ENCODE measurements around the gene ZNF8.

The ZNF8 gene

GRCh38 chr19:58265100-58265499 lies 13.7 kb upstream of the ZNF8 start:
- H3K4me1 ChIP-seq (ENCODE audit: control insufficient read depth in 1 of 2, insufficient read depth in 2 of 2, low read length in 2 of 2) = no peaks in the 10 kb centered on the region
- peak overlapping the region in 1 of 2 donors; percentile 28 for H3K4me3 ChIP-seq (ENCODE audit: low read depth in 1 of 2, low read length in 2 of 2)
- no peaks in the 10 kb centered on the region for H3K27me3 ChIP-seq (ENCODE audit: control insufficient read depth in 1 of 2, insufficient read depth in 2 of 2, low read length in 2 of 2)
- H3K9me3 ChIP-seq (ENCODE audit: control insufficient read depth in 1 of 2, low read length in 2 of 2) = peaks cover 76 to 80% of the 10 kb centered on the region in 2 donors
- no peak overlapping the region for H3K27ac ChIP-seq (ENCODE audit: low read depth, low read length)
- H3K9ac ChIP-seq (ENCODE audit: low read depth in 1 of 2, low read length in 2 of 2) = no peak overlapping the region
- H3K36me3 ChIP-seq (ENCODE audit: control insufficient read depth in 1 of 2, insufficient read depth in 2 of 2, low read length in 2 of 2) = peaks cover 36 to 40% of the 10 kb centered on the region in 2 donors

- H3K27me3 ChIP-seq (ENCODE audit: control insufficient read depth in 1 of 2, insufficient read depth in 2 of 2, low read length in 2 of 2) = no peaks in the 10 kb centered on the region
- H3K4me1 ChIP-seq (ENCODE audit: control insufficient read depth in 1 of 2, insufficient read depth in 2 of 2, low read length in 2 of 2) = no peaks in the 10 kb centered on the region
- H3K9me3 ChIP-seq (ENCODE audit: control insufficient read depth in 1 of 2, low read length in 2 of 2) = peaks cover 65 to 68% of the 10 kb centered on the region in 2 donors
- H3K27ac ChIP-seq (ENCODE audit: low read depth, low read length) = no peak overlapping the region
- H3K4me3 ChIP-seq (ENCODE audit: low read depth in 1 of 2, low read length in 2 of 2) = no peak overlapping the region
- H3K36me3 ChIP-seq (ENCODE audit: control insufficient read depth in 1 of 2, insufficient read depth in 2 of 2, low read length in 2 of 2) = peaks cover 13 to 15% of the 10 kb centered on the region in 2 donors
- no peak overlapping the region for H3K9ac ChIP-seq (ENCODE audit: low read depth in 1 of 2, low read length in 2 of 2)
These were observed 10.4 kb upstream of the ZNF8 start for GRCh38 chr19:58268344-58268743.

GRCh38 chr19:58274771-58275201 lies 4.0 kb upstream of the ZNF8 start:
- Histone ChIP-seq H3K36me3 (ENCODE audit: control insufficient read depth in 1 of 2, insufficient read depth in 2 of 2, low read length in 2 of 2) (peaks cover 4 to 9% of the 10 kb centered on the region in 2 donors), H3K9me3 (ENCODE audit: control insufficient read depth in 1 of 2, low read length in 2 of 2) (peaks cover 28 to 39% of the 10 kb centered on the region in 2 donors)

GRCh38 chr19:58275564-58275963 lies 3.2 kb upstream of the ZNF8 start:
- no peak overlapping the region for H3K9ac ChIP-seq (ENCODE audit: low read depth in 1 of 2, low read length in 2 of 2)
- peaks cover 4 to 9% of the 10 kb centered on the region in 2 donors for H3K36me3 ChIP-seq (ENCODE audit: control insufficient read depth in 1 of 2, insufficient read depth in 2 of 2, low read length in 2 of 2)
- no peak overlapping the region for H3K27ac ChIP-seq (ENCODE audit: low read depth, low read length)
- peaks cover 9 to 10% of the 10 kb centered on the region in 2 donors for H3K4me1 ChIP-seq (ENCODE audit: control insufficient read depth in 1 of 2, insufficient read depth in 2 of 2, low read length in 2 of 2)
- no peak overlapping the region for H3K4me3 ChIP-seq (ENCODE audit: low read depth in 1 of 2, low read length in 2 of 2)
- no peaks in the 10 kb centered on the region for H3K27me3 ChIP-seq (ENCODE audit: control insufficient read depth in 1 of 2, insufficient read depth in 2 of 2, low read length in 2 of 2)
- peaks cover 22 to 36% of the 10 kb centered on the region in 2 donors for H3K9me3 ChIP-seq (ENCODE audit: control insufficient read depth in 1 of 2, low read length in 2 of 2)

More at GRCh38 chr19:58274771-58275201, 4.0 kb upstream of the ZNF8 start:
- Histone ChIP-seq H3K4me1 (ENCODE audit: control insufficient read depth in 1 of 2, insufficient read depth in 2 of 2, low read length in 2 of 2) (peaks cover 6% of the 10 kb centered on the region in 2 donors), H3K4me3 (ENCODE audit: low read depth in 1 of 2, low read length in 2 of 2) (no peak overlapping the region), H3K9ac (ENCODE audit: low read depth in 1 of 2, low read length in 2 of 2) (no peak overlapping the region), H3K27ac (ENCODE audit: low read depth, low read length) (no peak overlapping the region), H3K27me3 (ENCODE audit: control insufficient read depth in 1 of 2, insufficient read depth in 2 of 2, low read length in 2 of 2) (no peaks in the 10 kb centered on the region)

- H3K4me3 ChIP-seq (ENCODE audit: low read depth in 1 of 2, low read length in 2 of 2) = no peak overlapping the region
- H3K9ac ChIP-seq (ENCODE audit: low read depth in 1 of 2, low read length in 2 of 2) = no peak overlapping the region
- peaks cover 9 to 19% of the 10 kb centered on the region in 2 donors for H3K9me3 ChIP-seq (ENCODE audit: control insufficient read depth in 1 of 2, low read length in 2 of 2)
- peaks cover 0 to 1% of the 10 kb centered on the region in 2 donors for H3K36me3 ChIP-seq (ENCODE audit: control insufficient read depth in 1 of 2, insufficient read depth in 2 of 2, low read length in 2 of 2)
- no peaks in the 10 kb centered on the region for H3K27me3 ChIP-seq (ENCODE audit: control insufficient read depth in 1 of 2, insufficient read depth in 2 of 2, low read length in 2 of 2)
- no peak overlapping the region for H3K27ac ChIP-seq (ENCODE audit: low read depth, low read length)
- H3K4me1 ChIP-seq (ENCODE audit: control insufficient read depth in 1 of 2, insufficient read depth in 2 of 2, low read length in 2 of 2) = peaks cover 9 to 10% of the 10 kb centered on the region in 2 donors
These were observed 1.6 kb upstream of the ZNF8 start for GRCh38 chr19:58277197-58277596.

- peak overlapping the region; percentile 75 to 91 for H3K4me3 ChIP-seq (ENCODE audit: low read depth in 1 of 2, low read length in 2 of 2)
- no peaks in the 10 kb centered on the region for H3K36me3 ChIP-seq (ENCODE audit: control insufficient read depth in 1 of 2, insufficient read depth in 2 of 2, low read length in 2 of 2)
- peak overlapping the region; percentile 80 to 84 for H3K9ac ChIP-seq (ENCODE audit: low read depth in 1 of 2, low read length in 2 of 2)
- peak overlapping the region; percentile 56 for H3K27ac ChIP-seq (ENCODE audit: low read depth, low read length)
- H3K27me3 ChIP-seq (ENCODE audit: control insufficient read depth in 1 of 2, insufficient read depth in 2 of 2, low read length in 2 of 2) = no peaks in the 10 kb centered on the region
- peaks cover 5 to 18% of the 10 kb centered on the region in 2 donors for H3K9me3 ChIP-seq (ENCODE audit: control insufficient read depth in 1 of 2, low read length in 2 of 2)
- peaks cover 9 to 10% of the 10 kb centered on the region in 2 donors for H3K4me1 ChIP-seq (ENCODE audit: control insufficient read depth in 1 of 2, insufficient read depth in 2 of 2, low read length in 2 of 2)
These were observed 811 bp upstream of the ZNF8 start for GRCh38 chr19:58277748-58278540.

- H3K36me3 ChIP-seq (ENCODE audit: control insufficient read depth in 1 of 2, insufficient read depth in 2 of 2, low read length in 2 of 2) = no peaks in the 10 kb centered on the region
- H3K9ac ChIP-seq (ENCODE audit: low read depth in 1 of 2, low read length in 2 of 2) = peak overlapping the region; percentile 80 to 84
- peak overlapping the region; percentile 75 to 91 for H3K4me3 ChIP-seq (ENCODE audit: low read depth in 1 of 2, low read length in 2 of 2)
- H3K9me3 ChIP-seq (ENCODE audit: control insufficient read depth in 1 of 2, low read length in 2 of 2) = peaks cover 4 to 8% of the 10 kb centered on the region in 2 donors
- no peaks in the 10 kb centered on the region for H3K27me3 ChIP-seq (ENCODE audit: control insufficient read depth in 1 of 2, insufficient read depth in 2 of 2, low read length in 2 of 2)
- H3K27ac ChIP-seq (ENCODE audit: low read depth, low read length) = peak overlapping the region; percentile 56
- H3K4me1 ChIP-seq (ENCODE audit: control insufficient read depth in 1 of 2, insufficient read depth in 2 of 2, low read length in 2 of 2) = peaks cover 9 to 10% of the 10 kb centered on the region in 2 donors
These were observed 528 bp downstream of the ZNF8 start for GRCh38 chr19:58279042-58279924.

GRCh38 chr19:58279925-58280316 lies 1.2 kb downstream of the ZNF8 start:
- Histone ChIP-seq H3K9ac (ENCODE audit: low read depth in 1 of 2, low read length in 2 of 2) (no peak overlapping the region), H3K4me1 (ENCODE audit: control insufficient read depth in 1 of 2, insufficient read depth in 2 of 2, low read length in 2 of 2) (peaks cover 9 to 10% of the 10 kb centered on the region in 2 donors), H3K27me3 (ENCODE audit: control insufficient read depth in 1 of 2, insufficient read depth in 2 of 2, low read length in 2 of 2) (no peaks in the 10 kb centered on the region), H3K27ac (ENCODE audit: low read depth, low read length) (no peak overlapping the region), H3K36me3 (ENCODE audit: control insufficient read depth in 1 of 2, insufficient read depth in 2 of 2, low read length in 2 of 2) (peaks cover 0 to 1% of the 10 kb centered on the region in 2 donors), H3K9me3 (ENCODE audit: control insufficient read depth in 1 of 2, low read length in 2 of 2) (peaks cover 2 to 3% of the 10 kb centered on the region in 2 donors), H3K4me3 (ENCODE audit: low read depth in 1 of 2, low read length in 2 of 2) (peak overlapping the region; percentile 75 to 91)

GRCh38 chr19:58284199-58284598 lies 5.4 kb downstream of the ZNF8 start:
- H3K36me3 ChIP-seq (ENCODE audit: control insufficient read depth in 1 of 2, insufficient read depth in 2 of 2, low read length in 2 of 2) = peaks cover 24 to 42% of the 10 kb centered on the region in 2 donors
- no peak overlapping the region for H3K27ac ChIP-seq (ENCODE audit: low read depth, low read length)

GRCh38 chr19:58291943-58292342 lies 13.2 kb downstream of the ZNF8 start:
- H3K27me3 ChIP-seq (ENCODE audit: control insufficient read depth in 1 of 2, insufficient read depth in 2 of 2, low read length in 2 of 2) = no peaks in the 10 kb centered on the region
- peak overlapping the region in 1 of 2 donors; percentile 10 for H3K4me3 ChIP-seq (ENCODE audit: low read depth in 1 of 2, low read length in 2 of 2)
- H3K27ac ChIP-seq (ENCODE audit: low read depth, low read length) = no peak overlapping the region
- H3K36me3 ChIP-seq (ENCODE audit: control insufficient read depth in 1 of 2, insufficient read depth in 2 of 2, low read length in 2 of 2) = peaks cover 53 to 89% of the 10 kb centered on the region in 2 donors
- H3K9me3 ChIP-seq (ENCODE audit: control insufficient read depth in 1 of 2, low read length in 2 of 2) = peaks cover 51 to 62% of the 10 kb centered on the region in 2 donors
- no peaks in the 10 kb centered on the region for H3K4me1 ChIP-seq (ENCODE audit: control insufficient read depth in 1 of 2, insufficient read depth in 2 of 2, low read length in 2 of 2)
- no peak overlapping the region for H3K9ac ChIP-seq (ENCODE audit: low read depth in 1 of 2, low read length in 2 of 2)

More at GRCh38 chr19:58284199-58284598, 5.4 kb downstream of the ZNF8 start:
- Histone ChIP-seq H3K4me3 (ENCODE audit: low read depth in 1 of 2, low read length in 2 of 2) (no peak overlapping the region), H3K9me3 (ENCODE audit: control insufficient read depth in 1 of 2, low read length in 2 of 2) (peaks cover 5 to 6% of the 10 kb centered on the region in 2 donors), H3K4me1 (ENCODE audit: control insufficient read depth in 1 of 2, insufficient read depth in 2 of 2, low read length in 2 of 2) (peaks cover 9 to 10% of the 10 kb centered on the region in 2 donors), H3K9ac (ENCODE audit: low read depth in 1 of 2, low read length in 2 of 2) (no peak overlapping the region), H3K27me3 (ENCODE audit: control insufficient read depth in 1 of 2, insufficient read depth in 2 of 2, low read length in 2 of 2) (no peaks in the 10 kb centered on the region)
